Esophagus (tissue), 2 donors: ENCODE data around the gene ACP1. TPM values are rescaled to one million over a fixed set of nuclear protein-coding genes. Genes with fewer than 3 reads are reported as not detected.

ENCODE experiments used
- H3K27ac ChIP-seq, 2 donors: one replicate each; pipeline ENCODE4 v1.5.1; 2013; ENCODE audit warnings: low read depth in 2 of 2, mild to moderate bottlenecking in 2 of 2, inconsistent platforms in 1 of 2, low read length in 1 of 2, moderate library complexity in 1 of 2
- H3K27me3 ChIP-seq, 2 donors: one replicate each; pipeline ENCODE4 v1.6.1; 2013; ENCODE audit warnings: low read length in 2 of 2, control low read depth in 1 of 2, mild to moderate bottlenecking in 1 of 2; ENCODE audit not compliant: insufficient read depth in 2 of 2, control insufficient read depth in 1 of 2
- H3K36me3 ChIP-seq, 2 donors: one replicate each; pipeline ENCODE4 v1.6.1; 2013; ENCODE audit warnings: low read length in 1 of 2; ENCODE audit not compliant: control insufficient read depth in 2 of 2, insufficient read depth in 2 of 2
- H3K4me1 ChIP-seq, 2 donors: one replicate each; pipeline ENCODE4 v1.6.1; 2013; ENCODE audit warnings: low read length in 1 of 2; ENCODE audit not compliant: control insufficient read depth in 2 of 2, insufficient read depth in 2 of 2
- H3K4me3 ChIP-seq, 2 donors: one replicate each; pipeline ENCODE4 v1.5.1; 2013; ENCODE audit warnings: low read length in 2 of 2, mild to moderate bottlenecking in 2 of 2, low read depth in 1 of 2, moderate library complexity in 1 of 2
- H3K9me3 ChIP-seq, 2 donors: one replicate each; pipeline ENCODE4 v1.6.1; 2013; ENCODE audit warnings: mild to moderate bottlenecking in 2 of 2, low read depth in 1 of 2, low read length in 1 of 2, moderate library complexity in 1 of 2; ENCODE audit not compliant: control insufficient read depth in 2 of 2, insufficient read depth in 1 of 2
- WGBS, 2 donors: extraction: QIAGEN DNeasy Blood & Tissue Kit; methylation state at CpG; one replicate each; pipeline ENCODE4 v1.1.7; 2013; 5-methylcytosine and 5-hydroxymethylcytosine counted together
- polyA plus RNA-seq, 2 donors: library from polyadenylated mRNA; stranded (reverse); fragments of 200-250 nt; gene quantifications; one replicate each; pipeline ENCODE4 v1.2.3, GENCODE V29; 2013
- donor health status: healthy with polysubstance abuse.
- donor health status: Bipolar disorder and iron deficiency.

The ACP1 gene
- polyA plus RNA-seq, 2 donors, result 49.7 to 59.2 TPM

GRCh38 chr2:284896-285492, 20.2 kb downstream of the ACP1 start:
- WGBS, 2 donors, result 81 to 83% methylated on average over 13 of the region's 13 CpGs
- Histone ChIP-seq H3K27ac (no peak overlapping the region), H3K4me1 (peaks cover 3 to 7% of the 10 kb centered on the region in 2 donors), H3K27me3 (no peaks in the 10 kb centered on the region), H3K9me3 (no peaks in the 10 kb centered on the region), H3K36me3 (peaks cover 6 to 8% of the 10 kb centered on the region in 2 donors), H3K4me3 (no peak overlapping the region)

- Histone ChIP-seq H3K27me3 (no peaks in the 10 kb centered on the region), H3K27ac (no peak overlapping the region), H3K9me3 (no peaks in the 10 kb centered on the region), H3K4me1 (peaks cover 3 to 7% of the 10 kb centered on the region in 2 donors), H3K36me3 (peaks cover 6 to 8% of the 10 kb centered on the region in 2 donors), H3K4me3 (no peak overlapping the region)
- 73 to 85% methylated on average over 1 of the region's 1 CpG for WGBS, 2 donors
Measured at GRCh38 chr2:285531-285930, 20.8 kb downstream of the ACP1 start.

- Histone ChIP-seq H3K36me3 (peaks cover 4 to 5% of the 10 kb centered on the region in 2 donors), H3K9me3 (no peaks in the 10 kb centered on the region), H3K4me1 (peaks cover 3 to 7% of the 10 kb centered on the region in 2 donors), H3K4me3 (no peak overlapping the region), H3K27ac (no peak overlapping the region), H3K27me3 (no peaks in the 10 kb centered on the region)
- WGBS, 2 donors, result 80 to 89% methylated on average over 6 of the region's 6 CpGs
Measured at GRCh38 chr2:286035-286434, 21.3 kb downstream of the ACP1 start.

- no peaks in the 10 kb centered on the region for H3K36me3 ChIP-seq
- H3K4me1 ChIP-seq, result peaks cover 3 to 7% of the 10 kb centered on the region in 2 donors
- H3K4me3 ChIP-seq, result no peak overlapping the region
- H3K9me3 ChIP-seq, result no peaks in the 10 kb centered on the region
- WGBS, 2 donors, result 32 to 35% methylated on average over 20 of the region's 20 CpGs
- H3K27me3 ChIP-seq, result no peaks in the 10 kb centered on the region
- H3K27ac ChIP-seq, result no peak overlapping the region
Measured at GRCh38 chr2:286774-287392, 22.1 kb downstream of the ACP1 start.

- Histone ChIP-seq H3K4me1 (peaks cover 3 to 7% of the 10 kb centered on the region in 2 donors), H3K9me3 (no peaks in the 10 kb centered on the region), H3K36me3 (no peaks in the 10 kb centered on the region), H3K4me3 (peak overlapping the region; percentile 5 to 48), H3K27me3 (no peaks in the 10 kb centered on the region), H3K27ac (no peak overlapping the region)
- WGBS, 2 donors, result 1 to 2% methylated on average over 44 to 46 of the region's 46 CpGs
Measured at GRCh38 chr2:287471-287885, 22.7 kb downstream of the ACP1 start.

GRCh38 chr2:287911-288757, 23.4 kb downstream of the ACP1 start, which contains the start of gene ALKAL2:
Gene ALKAL2 (minus strand): TSS chr2:288091. CDS start chr2:287835, 256 bp downstream.
- peaks cover 3 to 7% of the 10 kb centered on the region in 2 donors for H3K4me1 ChIP-seq
- no peaks in the 10 kb centered on the region for H3K36me3 ChIP-seq
- H3K9me3 ChIP-seq, result no peaks in the 10 kb centered on the region
- H3K27me3 ChIP-seq, result no peaks in the 10 kb centered on the region
- peak within 1 kb of the TSS; percentile 35 to 56 for H3K4me3 ChIP-seq
- 1 to 2% methylated on average over 54 to 128 of the region's 128 CpGs for WGBS, 2 donors
- H3K27ac ChIP-seq, result no peak within 1 kb of the TSS

GRCh38 chr2:288758-289361, 24.1 kb downstream of the ACP1 start:
- Histone ChIP-seq H3K27me3 (no peaks in the 10 kb centered on the region), H3K4me3 (peak overlapping the region; percentile 45 to 56), H3K9me3 (no peaks in the 10 kb centered on the region), H3K27ac (no peak overlapping the region), H3K36me3 (no peaks in the 10 kb centered on the region), H3K4me1 (peaks cover 3 to 7% of the 10 kb centered on the region in 2 donors)
- 3 to 4% methylated on average over 22 to 42 of the region's 42 CpGs for WGBS, 2 donors

- Histone ChIP-seq H3K27ac (no peak overlapping the region), H3K27me3 (no peaks in the 10 kb centered on the region), H3K4me3 (peak overlapping the region; percentile 45 to 56), H3K9me3 (no peaks in the 10 kb centered on the region), H3K36me3 (no peaks in the 10 kb centered on the region), H3K4me1 (peaks cover 3 to 7% of the 10 kb centered on the region in 2 donors)
- WGBS, 2 donors, result 2% methylated on average over 54 to 60 of the region's 60 CpGs
Measured at GRCh38 chr2:289362-290089, 24.8 kb downstream of the ACP1 start.
